Measurements from ENCODE around the gene TLK1. TPM values are rescaled to one million over a fixed set of nuclear protein-coding genes. Genes with fewer than 3 reads are reported as not detected.
"Not testable (repeated sequence)": the region's sequence is repeated elsewhere in the genome, so short reads cannot be mapped to it uniquely, and the experiment has no call there.

Gene TLK1
- total RNA-seq, 1 donor from 2014 or later, result 28.4 TPM

GRCh38 chr2:171081649-171082111 lies 79.0 kb downstream of the TLK1 start:
- no peak for DNase-seq

DNA sequence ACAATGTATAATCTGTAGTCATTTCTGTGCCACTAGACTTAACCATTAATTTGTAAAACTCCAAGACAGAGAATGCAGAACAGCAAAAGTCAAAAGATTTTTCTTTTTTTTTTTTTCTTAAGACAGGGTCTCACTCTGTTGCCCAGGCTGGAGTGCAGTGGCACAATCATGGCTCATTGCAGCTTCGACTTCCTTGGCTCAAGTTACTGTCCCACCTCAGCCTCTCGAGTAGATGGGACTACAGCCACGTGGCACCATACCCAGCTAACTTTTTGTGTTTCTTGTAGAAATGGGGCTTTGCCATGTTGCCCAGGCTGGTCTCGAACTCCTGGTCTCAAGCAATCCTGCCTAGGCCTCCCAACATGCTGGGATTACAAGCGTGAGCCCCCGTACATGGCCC lies 80.1 kb downstream of the TLK1 start:
- no peak for DNase-seq

DNA sequence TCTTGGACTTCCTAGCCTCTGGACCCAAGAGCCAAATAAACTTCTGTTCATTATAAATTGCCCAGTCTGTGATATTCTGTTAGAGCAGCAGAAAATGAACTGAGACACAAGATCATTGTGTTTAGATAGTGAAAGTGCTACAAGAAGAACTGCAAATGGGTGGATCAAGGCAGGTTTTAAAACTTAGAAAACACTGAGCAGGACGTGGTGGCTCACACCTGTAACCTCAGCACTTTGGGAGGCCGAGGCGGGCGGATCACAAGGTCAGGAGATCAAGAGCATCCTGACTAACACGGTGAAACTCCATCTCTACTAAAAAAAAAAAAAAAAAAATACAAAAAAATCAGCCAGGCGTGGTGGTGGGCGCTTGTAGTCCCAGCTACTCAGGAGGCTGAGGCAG lies 84.3 kb downstream of the TLK1 start:
- not testable (repeated sequence) for DNase-seq

DNA sequence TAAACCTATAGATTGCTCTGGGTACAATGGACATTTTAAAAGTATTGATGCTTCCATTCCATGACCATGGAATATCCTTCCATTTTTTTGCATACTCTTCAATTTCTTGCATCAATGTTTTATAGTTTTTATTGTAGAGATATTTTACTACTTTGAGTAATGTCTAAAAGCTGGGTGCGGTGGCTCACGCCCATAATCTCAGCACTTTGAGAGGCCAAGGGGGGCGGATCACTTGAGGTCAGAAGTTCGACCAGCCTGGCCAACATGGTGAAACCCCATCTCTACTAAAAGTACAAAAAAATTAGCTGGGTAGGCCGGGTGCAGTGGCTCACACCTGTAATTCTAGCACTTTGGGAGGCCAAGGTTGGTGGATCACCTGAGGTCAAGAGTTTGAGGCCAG lies 88.5 kb downstream of the TLK1 start:
- DNase-seq, result no peak

GRCh38 chr2:171069286-171069956 lies 91.3 kb downstream of the TLK1 start:
- no peak for DNase-seq

DNA sequence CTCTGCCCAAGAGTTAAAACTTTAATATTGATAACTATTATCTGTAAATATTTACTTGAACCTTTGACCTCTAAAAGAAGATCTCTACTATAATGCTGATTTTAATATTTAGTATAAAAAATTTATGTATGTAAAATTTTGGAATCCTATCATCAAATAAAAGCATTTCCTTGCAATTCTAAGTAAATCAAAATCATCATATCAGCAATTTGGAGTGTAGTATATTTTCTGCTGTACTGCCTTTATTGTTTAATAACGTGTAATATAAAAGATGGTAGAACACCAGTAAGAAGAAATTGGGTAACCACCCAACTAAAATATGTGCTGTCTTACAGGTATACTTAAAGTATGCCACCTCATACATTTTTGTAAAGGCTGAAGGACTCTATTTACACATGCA lies 94.6 kb downstream of the TLK1 start:
- no peak for DNase-seq

GRCh38 chr2:171057575-171057974 lies 103.1 kb downstream of the TLK1 start:
- DNase-seq, result no peak

- DNase-seq, result no peak
Measured at GRCh38 chr2:171056307-171056706, 104.4 kb downstream of the TLK1 start.

GRCh38 chr2:171049691-171050090 lies 111.0 kb downstream of the TLK1 start:
- DNase-seq, result no peak

DNA sequence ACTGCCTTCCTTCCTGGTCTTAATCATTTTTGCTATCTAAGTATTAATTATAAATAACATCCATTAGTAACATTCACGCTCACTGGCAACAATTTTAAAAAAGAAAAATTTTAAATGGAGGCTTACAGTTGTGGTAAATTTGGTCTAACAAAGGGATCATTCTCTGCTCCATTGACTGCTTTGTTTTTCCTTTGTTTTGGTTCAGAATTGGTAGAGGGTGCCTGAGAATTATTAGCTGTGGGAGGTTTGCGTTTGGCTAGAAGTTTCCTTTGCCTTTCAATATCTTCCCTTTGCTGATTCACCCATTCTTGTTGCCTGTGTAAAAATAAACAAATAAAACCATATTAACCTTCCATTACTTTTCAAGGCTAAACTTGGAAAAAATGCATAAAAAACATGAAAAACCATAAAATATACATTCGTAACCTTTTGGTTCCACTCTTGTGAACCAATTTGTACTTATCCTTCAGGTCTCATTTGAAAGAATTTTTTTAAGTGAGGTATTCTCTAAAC lies 114.6 kb downstream of the TLK1 start:
- DNase-seq, result no peak

- DNase-seq, result no peak
Measured at GRCh38 chr2:171044416-171044815, 116.3 kb downstream of the TLK1 start.

GRCh38 chr2:171042253-171042969 lies 118.3 kb downstream of the TLK1 start:
- no peak for DNase-seq

- no peak for DNase-seq
Measured at GRCh38 chr2:171036532-171036931, 124.2 kb downstream of the TLK1 start.

DNA sequence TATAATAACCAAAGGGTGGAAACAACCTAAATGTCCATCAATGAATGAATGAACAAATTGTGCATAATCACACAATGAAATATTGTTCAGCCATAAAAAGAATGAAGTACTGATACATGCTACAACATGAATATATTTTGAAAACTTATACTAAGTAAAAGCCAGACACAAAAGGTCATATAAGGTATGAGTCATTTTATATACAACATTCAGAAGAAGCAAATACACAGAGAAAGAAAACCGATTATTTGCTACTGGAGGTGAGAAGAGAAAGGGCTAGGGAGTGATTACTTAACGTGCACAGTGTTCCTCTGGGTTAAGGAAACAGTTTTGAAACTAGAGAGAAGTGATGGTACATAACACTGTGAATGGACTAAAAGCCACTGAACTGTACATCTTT lies 126.4 kb downstream of the TLK1 start:
- DNase-seq, result no peak

- no peak for DNase-seq
Measured at GRCh38 chr2:171025214-171025613, 135.5 kb downstream of the TLK1 start.

DNA sequence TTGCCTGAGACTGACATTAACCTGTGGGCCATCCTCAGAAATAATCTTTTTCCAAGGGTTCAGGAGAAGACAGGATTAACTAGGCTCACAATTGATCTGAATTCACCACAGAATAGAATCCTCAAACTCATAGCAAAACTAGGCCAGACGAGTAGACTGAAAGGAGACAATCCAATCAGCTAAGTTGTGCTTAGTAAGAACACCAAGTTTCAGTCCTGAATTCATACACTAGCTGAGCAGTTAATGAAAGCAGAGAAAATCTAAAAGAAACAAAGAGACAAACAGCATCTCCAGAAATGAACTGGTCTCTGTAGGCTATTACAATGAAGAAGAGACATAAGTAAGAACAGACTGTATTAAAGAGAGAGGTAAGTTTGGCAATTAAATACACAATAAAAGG lies 142.2 kb downstream of the TLK1 start:
- no peak for DNase-seq

GRCh38 chr2:171016125-171016524 lies 144.6 kb downstream of the TLK1 start:
- DNase-seq, result no peak

DNA sequence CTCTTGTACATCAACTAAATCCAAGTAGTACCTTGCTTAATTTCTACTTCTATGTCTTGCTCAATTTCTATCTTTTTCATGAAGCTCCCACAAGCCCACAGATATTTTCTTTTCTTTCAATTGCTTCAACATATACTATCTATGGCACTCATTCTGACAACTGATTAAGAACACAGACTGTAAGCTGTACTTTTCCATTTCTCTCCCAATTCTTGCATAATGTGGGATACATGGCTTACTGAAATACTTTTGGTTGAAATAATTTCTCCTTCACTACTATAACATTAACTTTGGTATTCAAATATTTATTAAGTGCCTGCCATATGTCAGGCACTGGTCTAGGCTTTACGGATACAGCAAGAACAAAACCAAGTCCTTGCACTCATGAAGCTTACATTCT lies 146.8 kb downstream of the TLK1 start:
- no peak for DNase-seq

DNA sequence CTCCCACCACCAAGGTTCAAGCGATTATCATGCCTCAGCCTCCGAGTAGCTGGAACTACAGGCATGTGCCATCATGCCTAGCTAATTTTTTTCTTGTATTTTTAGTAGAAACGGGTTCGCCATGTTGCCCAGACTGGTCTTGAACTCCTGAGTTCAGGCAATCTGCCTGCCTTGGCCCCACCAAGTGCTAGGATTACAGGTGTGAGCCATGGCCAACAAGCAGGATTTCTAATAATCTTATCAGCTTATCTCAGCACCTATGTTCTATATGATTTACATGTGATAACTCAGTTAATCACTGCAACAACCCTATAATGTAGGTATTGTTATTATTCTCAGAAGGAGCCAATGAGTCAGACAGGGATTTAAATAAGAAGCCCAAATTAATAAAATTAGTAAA lies 151.3 kb downstream of the TLK1 start:
- DNase-seq, result no peak

GRCh38 chr2:171008550-171009205 lies 152.0 kb downstream of the TLK1 start:
- DNase-seq, result no peak

DNA sequence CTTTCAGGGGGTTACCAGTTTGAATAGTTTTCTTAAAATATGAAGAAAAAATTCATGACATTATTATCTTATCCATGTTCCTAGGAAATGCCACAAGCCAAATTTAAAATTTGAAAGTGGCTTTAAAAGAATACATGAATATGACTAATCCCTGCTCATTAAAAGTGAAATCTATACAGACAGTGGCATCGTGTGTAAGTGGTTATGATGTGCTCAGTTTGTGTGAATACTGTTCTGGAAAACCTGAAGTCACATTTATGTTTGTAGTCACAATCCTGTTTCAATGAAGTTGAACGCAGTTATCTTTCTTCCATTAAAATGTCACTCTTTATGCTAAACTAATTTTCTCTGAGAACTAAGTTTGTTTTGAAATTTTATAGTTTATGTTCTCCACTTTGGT lies 155.9 kb downstream of the TLK1 start:
- DNase-seq, result no peak

- DNase-seq, result no peak
Measured at GRCh38 chr2:171004363-171004762, 156.3 kb downstream of the TLK1 start.

GRCh38 chr2:170999654-171000053 lies 161.0 kb downstream of the TLK1 start:
- no peak for DNase-seq
